Measurements from ENCODE around the gene NR3C2. TPM values are rescaled to one million over a fixed set of nuclear protein-coding genes. Genes with fewer than 3 reads are reported as not detected.
"Not testable (repeated sequence)": the region's sequence is repeated elsewhere in the genome, so short reads cannot be mapped to it uniquely, and the experiment has no call there.

Gene NR3C2
- total RNA-seq, 1 experiment from 2014 or later = 2.7 TPM

- Histone ChIP-seq H3K79me2 (ENCODE audit: insufficient read depth, low read length) (no peaks in the 10 kb centered on the region), H3K9me2 (ENCODE audit: insufficient read depth) (no peaks in the 10 kb centered on the region; the same call in 1 of the 2 replicates), H4K20me1 (ENCODE audit: insufficient read depth) (no peaks in the 10 kb centered on the region), H3K4me2 (ENCODE audit: low read length) (no peak overlapping the region), H2AFZ (ENCODE audit: low read depth, low read length, poor library complexity, severe bottlenecking) (no peak overlapping the region), H3K9ac (ENCODE audit: low read length) (no peak overlapping the region), H3K27me3 (ENCODE audit: insufficient read depth, low read length) (no peaks in the 10 kb centered on the region), H3K4me1 (ENCODE audit: control insufficient read depth in 1 of 2, insufficient read depth in 2 of 2, low read length in 2 of 2) (no peaks in the 10 kb centered on the region), H3K4me3 (replicated peaks in 1 of 2; ENCODE audit: low read depth in 1 of 2, low read length in 2 of 2) (no peak overlapping the region), H3K27ac (ENCODE audit: low read depth, low read length) (no peak overlapping the region), H3K36me3 (ENCODE audit: control insufficient read depth in 1 of 2, insufficient read depth in 2 of 2, low read length in 2 of 2) (no peaks in the 10 kb centered on the region), H3K9me3 (ENCODE audit: control insufficient read depth in 1 of 2, insufficient read depth in 1 of 2, low read depth in 1 of 2, low read length in 2 of 2) (peaks cover 0 to 12% of the 10 kb centered on the region in 2 experiments; a peak in 1 of 4 replicates)
- DNase-seq (ENCODE audit: low read depth, low spot score) (no peak), ATAC-seq (no peak)
- ChIA-PET POLR2A (no interaction called here), RAD21 (ENCODE audit: low non-redundant PET in 1 of 2, low total read pairs in 2 of 2, uncharacterized antibody in 2 of 2, unreplicated experiment in 2 of 2) (no interaction called here), CTCF (no interaction called here)
- intact Hi-C loops (cut with micrococcal nuclease) = no loop called here
- TF ChIP-seq EZH2 (IDR thresholded peaks at IDR 0.05) (no peak), CEBPB (IDR thresholded peaks at IDR 0.05; ENCODE audit: low read depth) (no peak), ELF1 (IDR thresholded peaks at IDR 0.05; ENCODE audit: borderline replicate concordance, low read depth) (no peak), CBX3 (IDR thresholded peaks at IDR 0.05; ENCODE audit: low read depth) (no peak), ZBTB33 (IDR thresholded peaks at IDR 0.05; ENCODE audit: extremely low read depth, insufficient replicate concordance, low read length) (no peak), FOSL1 (IDR thresholded peaks at IDR 0.05; ENCODE audit: low read depth) (no peak), POLR2AphosphoS5 (IDR thresholded peaks at IDR 0.05; ENCODE audit: low read depth, low read length) (no peak), POLR2A (IDR thresholded peaks at IDR 0.05; ENCODE audit: borderline replicate concordance, extremely low read depth, insufficient read depth, insufficient read length) (no peak), EZH2phosphoT487 (IDR thresholded peaks at IDR 0.05; ENCODE audit: borderline replicate concordance) (no peak)
- no TSS peak for BruUV-seq (replicated peaks)
These were observed 317.7 kb downstream of the NR3C2 start for GRCh38 chr4:148124512-148124911.

- POLR2A ChIA-PET; ATAC-seq; H3K4me1 ChIP-seq (ENCODE audit: control insufficient read depth in 1 of 2, insufficient read depth in 2 of 2, low read length in 2 of 2); H3K27me3 ChIP-seq (ENCODE audit: insufficient read depth, low read length); H3K9ac ChIP-seq (ENCODE audit: low read length); H3K4me2 ChIP-seq (ENCODE audit: low read length); H3K27ac ChIP-seq (ENCODE audit: low read depth, low read length); H2AFZ ChIP-seq (ENCODE audit: low read depth, low read length, poor library complexity, severe bottlenecking); H3K36me3 ChIP-seq (ENCODE audit: control insufficient read depth in 1 of 2, insufficient read depth in 2 of 2, low read length in 2 of 2); H4K20me1 ChIP-seq (ENCODE audit: insufficient read depth); H3K4me3 ChIP-seq (replicated peaks in 1 of 2; ENCODE audit: low read depth in 1 of 2, low read length in 2 of 2); RAD21 ChIA-PET (ENCODE audit: low non-redundant PET in 1 of 2, low total read pairs in 2 of 2, uncharacterized antibody in 2 of 2, unreplicated experiment in 2 of 2); H3K79me2 ChIP-seq (ENCODE audit: insufficient read depth, low read length); CTCF ChIA-PET; intact Hi-C loops (cut with micrococcal nuclease); H3K9me2 ChIP-seq (ENCODE audit: insufficient read depth); BruUV-seq (replicated peaks); DNase-seq (ENCODE audit: low read depth, low spot score): not testable (repeated sequence)
- H3K9me3 ChIP-seq (ENCODE audit: control insufficient read depth in 1 of 2, insufficient read depth in 1 of 2, low read depth in 1 of 2, low read length in 2 of 2) = peaks cover 0 to 12% of the 10 kb centered on the region in 2 experiments; a peak in 1 of 4 replicates
These were observed 319.1 kb downstream of the NR3C2 start for GRCh38 chr4:148123161-148123560.
